ENCODE measurements around the gene SLIT1.
A peak's percentile ranks its signal among the peaks of the same experiment; 100 is the strongest.

Gene SLIT1

GRCh38 chr10:97185326-97186058 lies at the start of gene SLIT1:
TSS of gene SLIT1 (minus strand) at chr10:97185959. CDS start at chr10:97185674, 285 bp downstream.
- H3K27ac ChIP-seq, result no peak within 1 kb of the TSS
- DNase-seq (ENCODE audit: low read depth, low spot score), result no peak

- DNase-seq (ENCODE audit: low read depth, low spot score), result no peak
- H3K27ac ChIP-seq, result no peak overlapping the region
These were observed 49.6 kb upstream of the SLIT1 start for GRCh38 chr10:97235353-97235752.

- no peak overlapping the region for H3K27ac ChIP-seq
- no peak for DNase-seq (ENCODE audit: low read depth, low spot score)
These were observed 48.6 kb upstream of the SLIT1 start for GRCh38 chr10:97234400-97234799.

GRCh38 chr10:97230146-97230545 lies 44.4 kb upstream of the SLIT1 start:
- H3K27ac ChIP-seq, result peak overlapping the region; percentile 65
- DNase-seq (ENCODE audit: low read depth, low spot score), result peak; percentile 5

GRCh38 chr10:97229322-97230015 lies 43.7 kb upstream of the SLIT1 start:
- H3K27ac ChIP-seq, result peak overlapping the region; percentile 65
- DNase-seq (ENCODE audit: low read depth, low spot score), result peak; percentile 69

GRCh38 chr10:97228775-97229157 lies 43.0 kb upstream of the SLIT1 start:
- no peak for DNase-seq (ENCODE audit: low read depth, low spot score)
- peak overlapping the region; percentile 65 for H3K27ac ChIP-seq

GRCh38 chr10:97228130-97228774 lies 42.5 kb upstream of the SLIT1 start:
- DNase-seq (ENCODE audit: low read depth, low spot score), result no peak
- H3K27ac ChIP-seq, result no peak overlapping the region

- DNase-seq (ENCODE audit: low read depth, low spot score), result no peak
- no peak overlapping the region for H3K27ac ChIP-seq
These were observed 40.6 kb upstream of the SLIT1 start for GRCh38 chr10:97226398-97226797.

GRCh38 chr10:97224483-97225435 lies 39.0 kb upstream of the SLIT1 start:
- no peak for DNase-seq (ENCODE audit: low read depth, low spot score)

GRCh38 chr10:97222326-97222961 lies 36.7 kb upstream of the SLIT1 start:
- no peak for DNase-seq (ENCODE audit: low read depth, low spot score)
- H3K27ac ChIP-seq, result no peak overlapping the region

More at GRCh38 chr10:97224483-97225435, 39.0 kb upstream of the SLIT1 start:
- H3K27ac ChIP-seq, result no peak overlapping the region

GRCh38 chr10:97220355-97220754 lies 34.6 kb upstream of the SLIT1 start:
- no peak for DNase-seq (ENCODE audit: low read depth, low spot score)

GRCh38 chr10:97217299-97217698 lies 31.5 kb upstream of the SLIT1 start:
- DNase-seq (ENCODE audit: low read depth, low spot score), result no peak
- peak overlapping the region; percentile 85 for H3K27ac ChIP-seq

More at GRCh38 chr10:97220355-97220754, 34.6 kb upstream of the SLIT1 start:
- no peak overlapping the region for H3K27ac ChIP-seq

GRCh38 chr10:97215619-97216260 lies 30.0 kb upstream of the SLIT1 start:
- DNase-seq (ENCODE audit: low read depth, low spot score), result no peak
- no peak overlapping the region for H3K27ac ChIP-seq

- H3K27ac ChIP-seq, result no peak overlapping the region
- DNase-seq (ENCODE audit: low read depth, low spot score), result no peak
These were observed 27.7 kb upstream of the SLIT1 start for GRCh38 chr10:97213431-97213830.

- H3K27ac ChIP-seq, result no peak overlapping the region
- DNase-seq (ENCODE audit: low read depth, low spot score), result no peak
These were observed 25.5 kb upstream of the SLIT1 start for GRCh38 chr10:97211229-97211628.

GRCh38 chr10:97210543-97210960 lies 24.8 kb upstream of the SLIT1 start:
- H3K27ac ChIP-seq, result no peak overlapping the region
- no peak for DNase-seq (ENCODE audit: low read depth, low spot score)

- DNase-seq (ENCODE audit: low read depth, low spot score), result no peak
- H3K27ac ChIP-seq, result no peak overlapping the region
These were observed 22.1 kb upstream of the SLIT1 start for GRCh38 chr10:97207756-97208346.

- no peak overlapping the region for H3K27ac ChIP-seq
- DNase-seq (ENCODE audit: low read depth, low spot score), result no peak
These were observed 21.4 kb upstream of the SLIT1 start for GRCh38 chr10:97207131-97207530.
